ENCODE data around the gene RANBP3.
"Not testable (repeated sequence)": the region's sequence is repeated elsewhere in the genome, so short reads cannot be mapped to it uniquely, and the experiment has no call there.

The RANBP3 gene

DNA sequence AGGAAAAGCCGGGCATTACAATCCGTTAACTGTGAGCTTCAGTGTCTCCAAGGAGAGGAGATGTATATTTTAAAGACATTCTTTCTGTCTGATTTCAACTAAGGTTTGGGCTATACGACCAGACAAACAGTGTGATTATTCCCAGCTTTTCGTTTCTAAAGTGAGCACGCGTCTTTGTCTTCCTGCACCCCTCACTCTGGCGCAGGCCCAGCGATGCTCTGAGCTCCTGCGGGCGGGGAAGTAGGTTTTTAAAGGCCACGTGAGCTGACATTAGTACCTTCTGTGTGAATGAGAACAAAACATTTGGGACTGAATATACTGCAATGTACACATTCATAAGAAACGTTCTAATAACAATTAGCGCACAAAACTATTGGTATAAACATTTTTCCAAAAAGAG lies 15.3 kb upstream of the RANBP3 start:
- Histone ChIP-seq H3K4me3 (ENCODE audit: low read depth, low read length) (no peak overlapping the region), H3K9me3 (ENCODE audit: control insufficient read depth, insufficient read depth, low read length) (no peaks in the 10 kb centered on the region), H3K9ac (ENCODE audit: low read depth, low read length) (no peak overlapping the region), H3K4me1 (ENCODE audit: control insufficient read depth, insufficient read depth, low read length) (no peaks in the 10 kb centered on the region), H3K36me3 (ENCODE audit: control insufficient read depth, insufficient read depth, low read length) (no peaks in the 10 kb centered on the region), H3K27me3 (ENCODE audit: control insufficient read depth, insufficient read depth, low read length) (no peaks in the 10 kb centered on the region)

DNA sequence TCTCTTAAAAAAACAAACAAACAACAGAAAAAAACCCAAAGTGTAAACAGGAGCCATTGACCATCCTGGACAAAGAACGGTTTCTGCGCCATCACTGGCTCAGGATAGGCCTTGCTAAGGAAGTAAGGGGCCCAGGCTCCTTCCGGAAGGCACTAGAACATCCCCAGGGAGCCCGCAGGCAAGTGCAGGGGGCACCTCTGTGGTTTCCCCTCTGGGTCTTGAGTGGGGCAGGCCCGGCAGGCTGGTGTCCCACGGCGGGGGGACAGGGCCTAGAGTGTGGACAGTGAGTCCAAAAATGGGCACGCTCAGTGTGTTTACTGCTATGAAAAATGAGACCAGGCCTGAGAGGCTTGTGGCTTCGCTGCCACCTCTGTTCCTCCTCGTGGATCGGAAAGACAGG lies 14.8 kb upstream of the RANBP3 start:
- H3K4me3 ChIP-seq (ENCODE audit: low read depth, low read length) = no peak overlapping the region
- no peaks in the 10 kb centered on the region for H3K27me3 ChIP-seq (ENCODE audit: control insufficient read depth, insufficient read depth, low read length)
- no peak overlapping the region for H3K9ac ChIP-seq (ENCODE audit: low read depth, low read length)
- H3K4me1 ChIP-seq (ENCODE audit: control insufficient read depth, insufficient read depth, low read length) = no peaks in the 10 kb centered on the region
- H3K36me3 ChIP-seq (ENCODE audit: control insufficient read depth, insufficient read depth, low read length) = no peaks in the 10 kb centered on the region
- no peaks in the 10 kb centered on the region for H3K9me3 ChIP-seq (ENCODE audit: control insufficient read depth, insufficient read depth, low read length)

DNA sequence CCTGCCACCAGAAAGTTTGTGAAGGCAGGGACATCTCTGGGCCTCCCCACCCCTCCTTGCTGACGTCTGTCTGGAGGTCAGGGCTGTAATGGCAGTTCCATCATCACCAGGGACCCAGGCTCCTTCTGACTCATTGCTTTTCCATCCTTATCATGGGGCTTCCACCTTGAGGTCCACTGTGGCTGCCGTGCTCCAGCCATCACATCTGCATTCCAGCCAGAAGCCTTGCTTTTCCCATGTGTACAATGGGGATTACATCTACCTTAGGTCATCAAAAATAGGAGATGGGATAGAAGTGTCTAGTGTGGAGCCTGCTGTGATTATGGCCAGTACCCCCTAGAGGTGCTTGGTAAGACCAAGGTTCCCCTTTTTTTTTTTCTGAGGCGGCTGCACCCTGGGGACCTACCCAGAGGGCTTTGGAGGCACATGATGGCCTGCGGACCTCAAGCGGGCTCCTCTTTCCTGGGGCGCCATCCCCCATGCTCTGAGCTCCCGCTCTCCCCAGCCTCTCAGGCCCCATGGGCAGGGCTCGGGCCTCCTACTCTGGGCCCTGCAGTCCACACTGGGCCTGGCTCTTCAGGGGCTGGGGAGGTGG lies 13.4 kb upstream of the RANBP3 start:
- no peaks in the 10 kb centered on the region for H3K27me3 ChIP-seq (ENCODE audit: control insufficient read depth, insufficient read depth, low read length)
- no peak overlapping the region for H3K4me3 ChIP-seq (ENCODE audit: low read depth, low read length)
- no peaks in the 10 kb centered on the region for H3K4me1 ChIP-seq (ENCODE audit: control insufficient read depth, insufficient read depth, low read length)
- no peaks in the 10 kb centered on the region for H3K9me3 ChIP-seq (ENCODE audit: control insufficient read depth, insufficient read depth, low read length)
- no peak overlapping the region for H3K9ac ChIP-seq (ENCODE audit: low read depth, low read length)
- H3K36me3 ChIP-seq (ENCODE audit: control insufficient read depth, insufficient read depth, low read length) = no peaks in the 10 kb centered on the region

DNA sequence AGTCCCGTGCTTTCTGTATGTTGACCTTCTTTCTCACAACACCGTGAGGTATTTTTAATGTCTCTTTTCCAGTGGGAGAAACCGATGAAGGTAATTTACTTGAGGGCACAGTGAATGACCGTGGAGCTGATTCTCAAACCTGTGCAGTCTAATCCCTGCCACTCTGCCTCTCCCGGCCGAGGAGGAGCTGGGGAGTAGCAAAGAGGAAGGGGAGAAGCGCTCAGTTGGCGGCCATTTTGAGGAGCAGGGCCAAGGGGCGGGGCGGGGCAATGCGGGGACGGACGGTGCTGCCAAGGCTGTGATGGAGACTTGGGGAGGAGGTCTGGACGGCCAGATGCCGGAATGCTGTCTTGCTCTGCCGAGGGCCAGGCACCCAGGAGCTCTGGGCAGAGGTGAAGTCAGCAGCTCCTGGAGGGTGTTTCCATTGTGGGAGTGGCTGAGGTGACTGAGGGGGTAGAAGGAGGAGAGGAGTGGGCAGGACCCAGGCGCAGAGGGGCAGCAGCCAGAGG lies 12.4 kb upstream of the RANBP3 start:
- Histone ChIP-seq H3K4me1 (ENCODE audit: control insufficient read depth, insufficient read depth, low read length) (no peaks in the 10 kb centered on the region), H3K36me3 (ENCODE audit: control insufficient read depth, insufficient read depth, low read length) (no peaks in the 10 kb centered on the region), H3K4me3 (ENCODE audit: low read depth, low read length) (no peak overlapping the region), H3K27me3 (ENCODE audit: control insufficient read depth, insufficient read depth, low read length) (no peaks in the 10 kb centered on the region), H3K9me3 (ENCODE audit: control insufficient read depth, insufficient read depth, low read length) (no peaks in the 10 kb centered on the region), H3K9ac (ENCODE audit: low read depth, low read length) (no peak overlapping the region)

DNA sequence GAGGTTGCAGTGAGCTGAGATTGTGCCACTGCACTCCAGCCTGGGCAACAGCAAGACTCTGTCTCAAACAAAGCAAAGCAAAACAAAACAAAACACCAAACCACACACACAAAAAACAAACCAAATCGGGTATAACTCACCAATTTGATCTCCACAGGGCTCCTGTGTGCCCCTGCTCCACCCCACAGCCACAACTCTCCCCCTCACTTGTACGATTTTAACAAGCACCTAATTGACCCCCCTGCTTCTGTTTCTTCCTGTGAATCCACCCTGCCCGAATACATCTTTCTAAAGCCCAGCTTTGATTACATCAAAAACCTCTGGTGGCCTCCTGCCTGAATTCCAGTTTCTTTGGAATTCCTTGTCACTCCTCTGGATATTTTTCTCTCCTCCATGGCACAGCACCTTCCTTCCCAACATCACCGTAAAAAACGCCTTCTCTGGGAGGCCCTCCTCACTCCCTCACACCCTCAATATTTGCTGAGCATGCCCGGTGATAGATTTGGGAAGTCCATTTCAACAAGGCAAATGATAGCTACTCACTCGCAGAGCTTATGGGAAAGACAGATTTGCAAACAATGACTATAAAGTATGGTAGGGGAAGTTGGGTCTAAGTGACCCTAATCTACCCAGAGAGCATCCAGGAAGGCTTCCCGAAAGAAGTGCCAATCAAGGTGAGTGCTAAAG lies 11.6 kb upstream of the RANBP3 start:
- no peaks in the 10 kb centered on the region for H3K27me3 ChIP-seq (ENCODE audit: control insufficient read depth, insufficient read depth, low read length)
- H3K4me3 ChIP-seq (ENCODE audit: low read depth, low read length) = no peak overlapping the region
- no peaks in the 10 kb centered on the region for H3K4me1 ChIP-seq (ENCODE audit: control insufficient read depth, insufficient read depth, low read length)
- no peak overlapping the region for H3K9ac ChIP-seq (ENCODE audit: low read depth, low read length)
- no peaks in the 10 kb centered on the region for H3K36me3 ChIP-seq (ENCODE audit: control insufficient read depth, insufficient read depth, low read length)
- no peaks in the 10 kb centered on the region for H3K9me3 ChIP-seq (ENCODE audit: control insufficient read depth, insufficient read depth, low read length)

- no peaks in the 10 kb centered on the region for H3K4me1 ChIP-seq (ENCODE audit: control insufficient read depth, insufficient read depth, low read length)
- no peaks in the 10 kb centered on the region for H3K36me3 ChIP-seq (ENCODE audit: control insufficient read depth, insufficient read depth, low read length)
- H3K9me3 ChIP-seq (ENCODE audit: control insufficient read depth, insufficient read depth, low read length) = no peaks in the 10 kb centered on the region
- H3K27me3 ChIP-seq (ENCODE audit: control insufficient read depth, insufficient read depth, low read length) = no peaks in the 10 kb centered on the region
- no peak overlapping the region for H3K4me3 ChIP-seq (ENCODE audit: low read depth, low read length)
- no peak overlapping the region for H3K9ac ChIP-seq (ENCODE audit: low read depth, low read length)
Measured at GRCh38 chr19:5988517-5989387, 10.8 kb upstream of the RANBP3 start.

- Histone ChIP-seq H3K9me3 (ENCODE audit: control insufficient read depth, insufficient read depth, low read length) (no peaks in the 10 kb centered on the region), H3K4me3 (ENCODE audit: low read depth, low read length) (no peak overlapping the region), H3K36me3 (ENCODE audit: control insufficient read depth, insufficient read depth, low read length) (no peaks in the 10 kb centered on the region), H3K9ac (ENCODE audit: low read depth, low read length) (no peak overlapping the region), H3K27me3 (ENCODE audit: control insufficient read depth, insufficient read depth, low read length) (no peaks in the 10 kb centered on the region), H3K4me1 (ENCODE audit: control insufficient read depth, insufficient read depth, low read length) (no peaks in the 10 kb centered on the region)
Measured at GRCh38 chr19:5987077-5987818, 9.3 kb upstream of the RANBP3 start.

GRCh38 chr19:5985837-5986236 lies 7.9 kb upstream of the RANBP3 start:
- H3K9ac ChIP-seq (ENCODE audit: low read depth, low read length); H3K4me3 ChIP-seq (ENCODE audit: low read depth, low read length); H3K4me1 ChIP-seq (ENCODE audit: control insufficient read depth, insufficient read depth, low read length); H3K27me3 ChIP-seq (ENCODE audit: control insufficient read depth, insufficient read depth, low read length); H3K9me3 ChIP-seq (ENCODE audit: control insufficient read depth, insufficient read depth, low read length); H3K36me3 ChIP-seq (ENCODE audit: control insufficient read depth, insufficient read depth, low read length): not testable (repeated sequence)

DNA sequence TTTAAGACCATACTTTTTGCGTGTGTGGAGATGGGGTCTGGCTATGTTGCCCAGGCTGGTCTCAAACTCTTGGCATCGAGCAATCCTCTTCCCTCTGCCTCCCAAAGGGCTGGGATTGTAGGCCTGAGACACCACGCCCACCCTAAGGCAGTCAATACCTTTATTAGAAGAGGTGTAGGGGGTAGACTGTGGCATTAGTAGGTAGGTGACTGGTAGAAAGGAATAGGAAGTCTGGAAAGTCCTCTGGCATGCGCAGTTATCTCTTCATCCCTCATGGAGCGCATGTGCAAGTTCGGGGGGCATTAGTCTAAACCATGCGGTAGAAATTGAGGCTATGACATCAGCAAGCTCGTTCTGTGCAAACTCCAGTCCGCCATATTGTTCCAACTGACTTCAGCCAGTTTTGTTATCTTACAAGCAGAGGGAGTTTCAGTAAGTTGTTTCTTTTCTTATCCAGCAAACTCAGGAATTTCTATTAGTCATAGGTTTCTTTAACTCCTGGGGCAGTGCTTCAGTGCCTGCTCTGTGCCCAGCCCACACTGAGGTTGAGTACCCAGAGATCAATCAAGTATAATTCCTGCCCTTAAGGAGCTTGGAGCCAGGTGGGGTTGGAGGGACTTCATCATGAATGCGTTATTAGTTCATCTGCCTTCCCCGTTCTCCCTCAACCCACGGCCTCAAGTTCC lies 7.3 kb upstream of the RANBP3 start:
- Histone ChIP-seq H3K9ac (ENCODE audit: low read depth, low read length) (no peak overlapping the region), H3K4me3 (ENCODE audit: low read depth, low read length) (no peak overlapping the region), H3K4me1 (ENCODE audit: control insufficient read depth, insufficient read depth, low read length) (no peaks in the 10 kb centered on the region), H3K9me3 (ENCODE audit: control insufficient read depth, insufficient read depth, low read length) (no peaks in the 10 kb centered on the region), H3K27me3 (ENCODE audit: control insufficient read depth, insufficient read depth, low read length) (no peaks in the 10 kb centered on the region), H3K36me3 (ENCODE audit: control insufficient read depth, insufficient read depth, low read length) (no peaks in the 10 kb centered on the region)

GRCh38 chr19:5984600-5984999 lies 6.7 kb upstream of the RANBP3 start:
- H3K4me1 ChIP-seq (ENCODE audit: control insufficient read depth, insufficient read depth, low read length) = no peaks in the 10 kb centered on the region
- no peaks in the 10 kb centered on the region for H3K36me3 ChIP-seq (ENCODE audit: control insufficient read depth, insufficient read depth, low read length)
- H3K4me3 ChIP-seq (ENCODE audit: low read depth, low read length) = no peak overlapping the region
- H3K9ac ChIP-seq (ENCODE audit: low read depth, low read length) = no peak overlapping the region
- no peaks in the 10 kb centered on the region for H3K9me3 ChIP-seq (ENCODE audit: control insufficient read depth, insufficient read depth, low read length)
- no peaks in the 10 kb centered on the region for H3K27me3 ChIP-seq (ENCODE audit: control insufficient read depth, insufficient read depth, low read length)

GRCh38 chr19:5983367-5983955 lies 5.5 kb upstream of the RANBP3 start:
- no peaks in the 10 kb centered on the region for H3K9me3 ChIP-seq (ENCODE audit: control insufficient read depth, insufficient read depth, low read length)
- no peak overlapping the region for H3K4me3 ChIP-seq (ENCODE audit: low read depth, low read length)
- H3K9ac ChIP-seq (ENCODE audit: low read depth, low read length) = no peak overlapping the region
- H3K36me3 ChIP-seq (ENCODE audit: control insufficient read depth, insufficient read depth, low read length) = no peaks in the 10 kb centered on the region
- H3K27me3 ChIP-seq (ENCODE audit: control insufficient read depth, insufficient read depth, low read length) = no peaks in the 10 kb centered on the region
- H3K4me1 ChIP-seq (ENCODE audit: control insufficient read depth, insufficient read depth, low read length) = no peaks in the 10 kb centered on the region

Data from iPS-15b (cell line).